ENCODE results near the gene MYO16.
"Not testable (repeated sequence)": the region's sequence is repeated elsewhere in the genome, so short reads cannot be mapped to it uniquely, and the experiment has no call there.

The MYO16 gene

DNA sequence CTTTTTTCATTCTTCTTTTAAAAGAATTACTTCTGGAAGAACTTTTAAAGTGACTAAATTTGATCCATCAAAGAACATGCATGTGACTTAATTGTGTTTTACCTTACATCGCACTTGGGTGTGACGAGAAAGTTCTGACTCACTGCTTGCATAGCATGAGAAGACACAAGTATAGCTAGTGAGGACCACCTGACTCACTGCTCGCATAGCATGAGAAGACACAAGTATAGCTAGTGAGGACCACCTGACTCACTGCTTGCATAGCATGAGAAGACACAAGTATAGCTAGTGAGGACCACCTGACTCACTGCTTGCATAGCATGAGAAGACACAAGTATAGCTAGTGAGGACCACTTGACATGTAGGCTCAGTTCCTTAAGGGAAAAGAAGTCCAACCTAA, 362.0 kb downstream of the MYO16 start:
- not testable (repeated sequence) for DNase-seq

- no peak for DNase-seq
Observed at GRCh38 chr13:108993346-108993745, 363.9 kb downstream of the MYO16 start.

- no peak for DNase-seq
Observed at GRCh38 chr13:108996430-108996829, 367.0 kb downstream of the MYO16 start.

GRCh38 chr13:109000207-109000606, 370.8 kb downstream of the MYO16 start:
- DNase-seq = no peak

DNA sequence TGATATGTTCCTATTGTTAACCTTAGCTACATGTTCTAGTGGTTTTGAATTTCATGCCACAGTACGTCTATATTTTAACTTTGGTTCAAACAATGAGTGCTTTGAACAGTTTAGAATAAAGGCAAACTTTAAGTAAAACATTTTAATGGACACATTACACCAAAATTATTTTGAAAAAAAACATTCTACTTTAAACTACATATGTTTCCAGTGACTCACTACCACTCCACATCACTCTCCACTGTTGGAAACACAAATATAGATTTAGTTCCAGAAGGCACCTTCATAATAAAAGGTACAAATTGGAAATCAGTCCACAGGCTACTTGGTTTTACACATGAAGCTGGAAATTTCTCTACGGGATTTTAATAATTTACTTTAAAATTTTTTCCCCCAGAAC, 373.5 kb downstream of the MYO16 start:
- no peak for DNase-seq

DNA sequence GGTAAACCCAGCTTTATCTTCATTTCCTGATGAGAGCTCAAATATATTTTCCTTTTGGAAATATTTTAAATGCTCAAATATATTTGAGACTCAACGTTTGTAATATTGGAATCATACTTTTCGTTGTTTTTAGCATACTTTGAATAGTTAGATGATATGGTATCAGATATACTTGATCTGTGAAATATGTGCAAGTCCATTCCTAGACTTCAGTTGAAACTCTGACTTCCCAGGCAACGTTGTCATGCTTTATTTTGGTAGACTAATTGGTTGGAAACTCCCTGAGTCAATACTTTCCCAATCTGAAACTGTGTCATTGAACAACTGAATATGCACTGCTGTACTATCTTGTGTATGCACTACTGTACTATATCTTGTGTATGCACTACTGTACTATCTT, 378.5 kb downstream of the MYO16 start:
- no peak for DNase-seq

- DNase-seq = no peak
Observed at GRCh38 chr13:109009756-109010155, 380.3 kb downstream of the MYO16 start.

DNA sequence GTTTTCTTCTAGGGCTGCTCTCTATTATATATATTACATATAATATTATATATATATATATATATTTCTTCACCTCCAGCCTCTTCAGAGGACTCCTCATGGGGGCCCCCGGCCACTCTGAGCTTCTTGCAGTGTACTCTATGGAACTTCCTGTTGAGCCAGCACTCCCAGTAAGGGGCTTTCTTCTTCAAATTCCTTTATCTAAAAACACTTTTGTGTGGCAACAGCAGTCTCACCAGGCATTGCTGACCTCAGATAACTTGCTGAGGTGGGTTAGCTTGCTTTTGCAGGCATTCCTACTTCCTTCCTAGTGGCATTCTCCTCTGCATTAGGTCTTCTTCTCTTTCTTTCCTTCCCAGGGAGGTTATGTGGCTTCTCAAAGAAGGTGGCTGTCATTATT, 381.5 kb downstream of the MYO16 start:
- no peak for DNase-seq

- DNase-seq = no peak
Observed at GRCh38 chr13:109012115-109012514, 382.7 kb downstream of the MYO16 start.

GRCh38 chr13:109021558-109021957, 392.1 kb downstream of the MYO16 start:
- DNase-seq = no peak

DNA sequence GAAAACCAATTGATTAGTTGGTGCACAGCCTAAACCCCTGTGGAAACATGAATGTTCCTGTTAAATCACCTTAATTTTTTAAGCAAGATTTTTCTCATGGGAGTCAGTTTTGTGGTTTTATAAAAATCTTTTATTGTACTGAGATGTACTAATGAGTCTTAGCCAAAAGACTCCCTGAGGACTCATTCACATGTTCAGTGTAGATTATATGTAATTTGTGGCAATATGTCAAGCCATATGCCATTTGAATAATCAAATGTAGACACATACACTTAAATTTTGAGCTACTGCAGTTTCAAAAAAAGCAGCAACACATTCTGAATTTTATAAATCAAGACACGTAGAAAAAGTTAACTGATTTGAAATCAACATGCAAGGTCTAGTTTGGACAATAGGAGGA, 395.2 kb downstream of the MYO16 start:
- no peak for DNase-seq

DNA sequence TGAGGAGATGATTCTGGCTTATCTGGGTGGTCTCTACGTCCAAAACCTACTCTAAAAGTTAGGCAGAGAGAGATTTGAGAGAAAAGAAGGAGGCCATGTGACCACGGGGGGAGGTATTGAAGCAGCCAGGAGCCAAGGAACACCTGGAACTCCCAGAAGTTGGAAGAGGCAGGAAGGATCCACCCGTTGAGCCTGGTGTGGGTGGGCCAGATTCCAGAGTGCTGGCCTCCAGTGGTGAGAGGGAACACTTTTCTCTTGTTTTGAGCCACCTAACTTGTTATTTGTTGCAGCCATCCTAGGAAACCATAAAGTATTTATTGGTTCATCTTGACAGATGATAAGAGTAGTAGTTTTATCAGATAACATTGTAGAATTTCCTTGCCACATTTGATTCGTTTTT, 396.9 kb downstream of the MYO16 start:
- no peak for DNase-seq

DNA sequence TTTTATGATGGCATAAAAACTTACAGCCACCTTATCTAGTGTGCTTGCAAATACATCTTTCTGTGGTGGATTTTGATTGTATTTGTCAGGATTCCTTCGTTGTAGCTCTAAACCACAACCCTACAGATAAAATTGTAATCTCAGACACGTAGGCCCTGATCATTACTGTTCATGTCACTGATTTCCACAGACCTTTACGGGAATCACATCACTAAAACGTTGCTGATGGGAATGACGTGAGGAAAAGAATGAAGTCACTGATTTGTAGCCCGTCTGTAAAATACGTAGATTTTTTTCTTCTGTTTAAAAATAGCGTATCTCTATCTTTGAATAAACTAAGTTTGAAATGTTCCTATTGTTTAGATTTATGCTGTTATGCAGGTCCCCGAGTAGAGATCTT, 399.2 kb downstream of the MYO16 start:
- no peak for DNase-seq

GRCh38 chr13:109033090-109033489, 403.7 kb downstream of the MYO16 start:
- no peak for DNase-seq

DNA sequence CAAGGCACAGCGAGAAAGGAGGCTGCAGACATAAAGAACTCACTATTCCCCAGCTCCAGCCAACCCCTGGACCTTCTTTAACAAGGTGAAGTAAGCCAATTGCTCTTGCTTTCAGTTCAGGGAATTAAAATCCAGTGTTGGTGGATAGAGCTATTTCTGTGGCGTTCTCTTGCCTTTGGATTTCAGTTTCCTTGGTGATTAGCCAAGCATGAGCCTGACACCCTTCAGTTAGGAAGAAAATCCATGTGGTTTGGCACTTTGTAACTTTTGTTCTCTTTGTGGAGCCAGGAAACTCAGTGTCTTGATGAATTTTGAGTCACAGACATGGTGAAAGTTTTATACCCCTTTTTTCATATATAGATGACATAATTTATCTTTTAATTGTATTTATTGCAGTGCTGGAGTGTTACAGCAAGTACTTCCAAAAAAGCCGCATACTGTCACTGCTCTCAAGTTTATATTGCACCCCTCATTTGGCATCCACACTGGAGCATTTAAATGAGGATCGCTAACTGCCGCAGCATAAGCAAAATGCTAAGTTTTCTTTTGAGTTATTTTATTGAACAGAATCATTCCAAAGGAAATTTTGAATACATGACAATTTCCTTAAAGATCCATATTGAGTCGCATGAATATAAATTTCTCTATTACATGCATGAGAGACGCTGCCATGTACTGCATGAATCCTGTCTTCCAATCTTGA, 406.8 kb downstream of the MYO16 start:
- DNase-seq = peak; percentile 24

DNA sequence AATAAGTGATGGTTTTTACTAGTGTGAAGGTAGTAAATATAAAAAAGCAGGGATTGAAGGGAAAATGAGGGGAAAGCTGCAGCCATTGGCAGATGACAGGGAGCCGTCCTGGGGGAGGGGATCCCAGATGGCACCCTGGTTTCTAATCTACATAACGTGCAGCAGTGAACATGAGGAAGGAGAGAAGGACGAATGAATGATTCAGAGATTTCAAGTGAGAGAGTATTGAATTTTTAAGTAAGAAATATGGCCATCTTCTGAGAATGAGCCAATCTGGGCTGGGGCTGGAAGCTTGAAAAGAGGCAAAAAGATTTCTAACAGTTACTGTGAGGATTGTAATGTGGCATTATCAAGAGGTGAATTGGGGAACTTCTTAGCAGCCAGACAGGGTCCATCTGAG, 414.2 kb downstream of the MYO16 start:
- DNase-seq = no peak

- DNase-seq = no peak
Observed at GRCh38 chr13:109055850-109056249, 426.4 kb downstream of the MYO16 start.

- DNase-seq = no peak
Observed at GRCh38 chr13:109058087-109058486, 428.7 kb downstream of the MYO16 start.

DNA sequence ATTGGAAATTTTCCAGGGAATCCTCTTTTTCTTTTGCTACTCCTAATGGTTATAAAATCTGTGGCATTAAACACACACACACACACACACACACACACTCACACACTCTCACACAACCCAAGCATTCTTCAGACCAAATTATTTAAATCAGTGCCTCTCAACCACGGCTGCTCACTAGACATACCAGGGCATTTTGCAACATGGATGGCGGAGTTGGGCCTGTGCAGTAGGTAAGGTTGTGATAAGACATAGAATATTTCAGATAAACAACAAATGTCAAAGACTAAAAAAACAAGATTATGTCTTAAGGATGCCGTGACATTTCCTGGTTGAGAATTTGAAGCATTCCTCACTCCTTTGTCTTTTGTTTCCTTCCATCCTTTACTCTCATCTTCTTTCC, 443.1 kb downstream of the MYO16 start:
- no peak for DNase-seq

- no peak for DNase-seq
Observed at GRCh38 chr13:109074436-109074835, 445.0 kb downstream of the MYO16 start.

- no peak for DNase-seq
Observed at GRCh38 chr13:109074853-109075252, 445.4 kb downstream of the MYO16 start.

GRCh38 chr13:109087916-109088623, 458.7 kb downstream of the MYO16 start:
- DNase-seq = no peak

DNA sequence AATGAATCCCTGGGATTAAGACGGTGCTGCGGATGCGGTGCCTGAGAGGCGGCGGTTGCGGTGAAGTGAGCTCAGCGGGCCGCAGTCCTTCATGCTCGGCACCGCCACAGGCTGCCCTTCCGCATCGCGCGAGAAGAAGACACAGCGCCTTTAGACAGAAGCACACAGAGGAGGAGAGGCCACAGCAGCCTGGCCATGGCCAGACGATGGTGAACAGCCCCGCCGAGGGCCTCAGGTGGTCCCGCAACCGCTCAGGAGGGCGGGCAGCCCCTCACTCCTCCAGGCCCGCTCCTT, 459.2 kb downstream of the MYO16 start:
- DNase-seq = no peak

GRCh38 chr13:109090796-109091195, 461.4 kb downstream of the MYO16 start:
- no peak for DNase-seq

GRCh38 chr13:109091249-109091648, 461.8 kb downstream of the MYO16 start:
- DNase-seq = no peak
